Testis (tissue), 3 donors: Measurements from ENCODE around the gene METRNL. TPM values are rescaled to one million over a fixed set of nuclear protein-coding genes. Genes with fewer than 3 reads are reported as not detected.
A peak's percentile ranks its signal among the peaks of the same experiment; 100 is the strongest.

Experiments
- DNase-seq: peaks from one replicate; pipeline ENCODE4 v3.0.0-alpha.2; 2019
- H3K27ac ChIP-seq, 2 donors: fragments of 200-600 bp; sonication (generic); one replicate each; pipeline ENCODE4 v1.5.1; 2019
- H3K27me3 ChIP-seq: fragments of 200-600 bp; sonication (generic); one replicate; pipeline ENCODE4 v1.5.1; 2019
- H3K36me3 ChIP-seq: fragments of 200-600 bp; sonication (generic); one replicate; pipeline ENCODE4 v1.5.1; 2017; ENCODE audit warnings: low read depth; ENCODE audit errors: missing control alignments
- H3K4me1 ChIP-seq: fragments of 200-600 bp; sonication (generic); one replicate; pipeline ENCODE4 v1.5.1; 2019
- H3K4me3 ChIP-seq, 2 donors: fragments of 200-600 bp; sonication (generic); one replicate each; pipeline ENCODE4 v1.5.1; 2017 to 2019
- H3K9me3 ChIP-seq: fragments of 200-600 bp; sonication (generic); one replicate; pipeline ENCODE4 v1.5.1; 2017
- CTCF ChIP-seq, 3 experiments: fragments of 450-650 bp in 2 of 3; fragments of 200-600 bp in 1 of 3; sonication (generic) in 1 of 3; IDR thresholded peaks; one replicate each; pipeline ENCODE4 v1.5.1; 2016 to 2019; ENCODE audit warnings: antibody characterized with exemption in 3 of 3, mild to moderate bottlenecking in 2 of 3, moderate library complexity in 1 of 3
- POLR2A ChIP-seq: fragments of 450-650 bp; IDR thresholded peaks from one replicate; pipeline ENCODE4 v1.6.1; 2017; ENCODE audit warnings: antibody characterized with exemption, mild to moderate bottlenecking, moderate library complexity
- WGBS, 2 donors: methylation state at CpG; one replicate each; pipeline ENCODE4 v1.1.5; 2018; 5-methylcytosine and 5-hydroxymethylcytosine counted together
- intact Hi-C: fragments of 100-400 bp; cut with DNase I; formaldehyde crosslinking; loops from one replicate; pipeline ENCODE4 v1.15.1; 2023; ENCODE audit warnings: low total_unique reads
- polyA plus RNA-seq: library from polyadenylated mRNA; stranded (reverse); fragments of 350-450 nt; fragmentation: Illumina TruSeq; extraction: RNeasy Lipid Tissue Mini Kit (QIAGEN cat#74804); gene quantifications from one replicate; pipeline ENCODE4 v1.2.3, GENCODE V29; 2014; ENCODE audit warnings: low read depth, low replicate concordance; ENCODE audit not compliant: insufficient read depth
- total RNA-seq, 2 donors: library from RNA; depleted of rRNA; stranded (reverse); fragments of >200 nt; gene quantifications; one replicate each; pipeline ENCODE4 v1.2.3, GENCODE V29; 2016

The METRNL gene
- total and polyA plus RNA-seq, 3 donors from 2014 or later: 54.6 to 86.1 (median 56.1) TPM

GRCh38 chr17:83080579-83080857 lies 1.1 kb downstream of the METRNL start:
- Histone ChIP-seq H3K9me3 (no peaks in the 10 kb centered on the region), H3K4me1 (peaks cover 18% of the 10 kb centered on the region), H3K4me3 (peak overlapping the region; percentile 69 to 70), H3K27ac (peak overlapping the region in 1 of 2 donors; percentile 86), H3K36me3 (no peaks in the 10 kb centered on the region), H3K27me3 (no peaks in the 10 kb centered on the region)
- TF ChIP-seq POLR2A: no peak
- TF ChIP-seq CTCF (IDR thresholded peaks at IDR 0.05): no peak
- intact Hi-C loops: no loop called here
- no peak for DNase-seq
- WGBS, 2 donors: 0% methylated on average over 35 of the region's 44 CpGs; no CpG with 5 or more reads in 1 of the 2 donors

- no peak for DNase-seq
- intact Hi-C loops: no loop called here
- Histone ChIP-seq H3K27ac (peak overlapping the region; percentile 83 to 86), H3K9me3 (no peaks in the 10 kb centered on the region), H3K4me1 (peaks cover 18% of the 10 kb centered on the region), H3K4me3 (peak overlapping the region; percentile 69 to 70), H3K36me3 (no peaks in the 10 kb centered on the region), H3K27me3 (no peaks in the 10 kb centered on the region)
- TF ChIP-seq POLR2A: no peak
- no peak for TF ChIP-seq CTCF (IDR thresholded peaks at IDR 0.05)
- WGBS, 2 donors: 5% methylated on average over 43 of the region's 91 CpGs; no CpG with 5 or more reads in 1 of the 2 donors
Measured at GRCh38 chr17:83080858-83081683, 1.7 kb downstream of the METRNL start.

- 43 to 45% methylated on average over 18 to 23 of the region's 23 CpGs for WGBS, 2 donors
- Histone ChIP-seq H3K9me3 (no peaks in the 10 kb centered on the region), H3K4me1 (peaks cover 18% of the 10 kb centered on the region), H3K36me3 (no peaks in the 10 kb centered on the region), H3K4me3 (peak overlapping the region; percentile 69 to 70), H3K27ac (peak overlapping the region; percentile 83 to 86), H3K27me3 (no peaks in the 10 kb centered on the region)
- TF ChIP-seq CTCF (IDR thresholded peaks at IDR 0.05) (no peak), POLR2A (no peak)
- DNase-seq: peak; percentile 60
- intact Hi-C loops: no loop called here
Measured at GRCh38 chr17:83081684-83082201, 2.3 kb downstream of the METRNL start.

- Histone ChIP-seq H3K9me3 (no peaks in the 10 kb centered on the region), H3K27ac (peak overlapping the region in 1 of 2 donors; percentile 86), H3K27me3 (no peaks in the 10 kb centered on the region), H3K36me3 (no peaks in the 10 kb centered on the region), H3K4me1 (peaks cover 18% of the 10 kb centered on the region), H3K4me3 (no peak overlapping the region)
- intact Hi-C loops: no loop called here
- TF ChIP-seq POLR2A: no peak
- DNase-seq: no peak
- WGBS, 2 donors: 71 to 77% methylated on average over 8 of the region's 8 CpGs
Measured at GRCh38 chr17:83082424-83082823, 3.0 kb downstream of the METRNL start.

- no peak for DNase-seq
- Histone ChIP-seq H3K27me3 (no peaks in the 10 kb centered on the region), H3K4me1 (peaks cover 18% of the 10 kb centered on the region), H3K4me3 (no peak overlapping the region), H3K27ac (peak overlapping the region; percentile 11 to 61), H3K9me3 (no peaks in the 10 kb centered on the region), H3K36me3 (no peaks in the 10 kb centered on the region)
- no peak for TF ChIP-seq POLR2A
- TF ChIP-seq CTCF (IDR thresholded peaks at IDR 0.05): no peak
- WGBS, 2 donors: 75 to 85% methylated on average over 15 to 20 of the region's 20 CpGs
- intact Hi-C loops: no loop called here
Measured at GRCh38 chr17:83082909-83083367, 3.5 kb downstream of the METRNL start.
